Heart right ventricle (tissue), 16 donors: ENCODE data around the gene ADAMTS3. TPM values are rescaled to one million over a fixed set of nuclear protein-coding genes. Genes with fewer than 3 reads are reported as not detected.
"Not testable (repeated sequence)": the region's sequence is repeated elsewhere in the genome, so short reads cannot be mapped to it uniquely, and the experiment has no call there.

Source experiments
- ATAC-seq, 8 donors: fragments of 200-7000 bp; cut with Tn5 transposase; one replicate each; pipeline ENCODE4 v1.9.1; 2020; ENCODE audit warnings: mild to moderate bottlenecking in 8 of 8, moderate library complexity in 8 of 8, moderate number of reproducible peaks in 1 of 8
- DNase-seq, 2 donors: peaks; one replicate each; pipeline ENCODE4 v3.0.0-alpha.2; 2020
- H3K27ac ChIP-seq, 10 donors: fragments of 200-600 bp; sonication (generic) in 2 of 10; one replicate each; pipeline versions ENCODE4 v1.5.0 to v1.8.0; 2020 to 2022; ENCODE audit warnings: mild to moderate bottlenecking in 3 of 10
- H3K27me3 ChIP-seq, 7 donors: fragments of 200-600 bp; one replicate each; pipeline ENCODE4 v1.8.0; 2021 to 2022; ENCODE audit warnings: mild to moderate bottlenecking in 2 of 7
- H3K36me3 ChIP-seq, 9 donors: fragments of 200-600 bp; sonication (generic) in 1 of 9; one replicate each; pipeline versions ENCODE4 v1.5.0 to v1.8.0; 2020 to 2022; ENCODE audit warnings: mild to moderate bottlenecking in 2 of 9
- H3K4me1 ChIP-seq, 9 donors: fragments of 200-600 bp; sonication (generic) in 1 of 9; one replicate each; pipeline versions ENCODE4 v1.5.0 to v1.8.0; 2020 to 2022; ENCODE audit warnings: mild to moderate bottlenecking in 4 of 9
- H3K4me3 ChIP-seq, 10 donors: fragments of 200-600 bp; sonication (generic) in 2 of 10; one replicate each; pipeline versions ENCODE4 v1.5.0 to v1.8.0; 2020 to 2022; ENCODE audit warnings: mild to moderate bottlenecking in 7 of 10, moderate library complexity in 2 of 10
- H3K9me3 ChIP-seq, 11 donors: fragments of 200-600 bp in 10 of 11; sonication (generic) in 2 of 11; one replicate each; pipeline versions ENCODE4 v1.5.0 to v1.8.0; 2013 to 2022; ENCODE audit warnings: mild to moderate bottlenecking in 2 of 11, control low read depth in 1 of 11, moderate library complexity in 1 of 11
- CTCF ChIP-seq, 9 donors: fragments of 200-600 bp; sonication (generic) in 2 of 9; IDR thresholded peaks; one replicate each; pipeline versions ENCODE4 v1.5.0 to v1.8.0; 2021 to 2022; ENCODE audit warnings: antibody characterized with exemption in 9 of 9, mild to moderate bottlenecking in 5 of 9, moderate library complexity in 1 of 9
- WGBS, 2 donors: extraction: QIAGEN DNeasy Blood & Tissue Kit; methylation state at CpG; one replicate each; pipeline ENCODE4 v1.1.7; 2013; ENCODE audit warnings: inconsistent platforms in 1 of 2; 5-methylcytosine and 5-hydroxymethylcytosine counted together
- intact Hi-C, 10 donors: fragments of 100-400 bp; cut with DNase I; formaldehyde crosslinking; loops; one replicate each; pipeline versions ENCODE4 v1.11.1 to v1.14.2; 2022
- polyA plus RNA-seq, 2 donors: library from polyadenylated mRNA; stranded (reverse); fragments of 200-250 nt; gene quantifications; one replicate each; pipeline ENCODE4 v1.2.3, GENCODE V29; 2013
- total RNA-seq, 10 donors: library from RNA; stranded (reverse); fragmentation: NEBNext Ultra II Directional in 3 of 10; extraction: Animal tissue kit (Norgen Biotek cat#: 25700) in 3 of 10; gene quantifications; one replicate each; pipeline versions ENCODE4 v1.2.1 to v1.2.4, GENCODE V29; 2021 to 2023
- donor health status: Arrhythmogenic right ventricular cardiomyopathy.
- donor health status: ischemic (EF 13 %, LVEDD 7.1; RV severe dilation, severe dysfunction).
- donor health status: healthy with polysubstance abuse.
- donor health status: DM: no; HTN: yes; CAD: no.
- donor health status: DM: no; HTN: no; CAD: no.
- donor health status: ischemic (EF 25% LVEDD 6.9; RV normal size, moderate dysfunction).
- donor health status: ischemic (EF 25% LVEDD 5.7; RV mildly dilated, moderate dysfunction).
- donor health status: healthy.
- donor health status: DM: yes; HTN: yes; CAD: no.
- donor health status: Ischemic cardiomyopathy.
- donor health status: ischemic (EF 35%, LVEDD 5.7; RV mildly dilated, moderate dysfunction).
- donor health status: nonischemic (EF 11% LVEDD 7.7; RV severe dilation, severe dysfunction).
- donor health status: DM: yes; HTN: yes; CAD: no.
- donor health status: PGD.
- donor health status: ischemic (EF 29% LVEDD 5.4; RV normal size, mild dysfunction).
- donor health status: nonischemic (EF 23%, LVEDD 6.1; RV moderate dilation, normal function).

ADAMTS3 gene
- total and polyA plus RNA-seq, 12 donors, result 0.23 to 1.1 (median 0.54) TPM

GRCh38 chr4:72552447-72552846 is 16.6 kb downstream of the ADAMTS3 start:
- intact Hi-C loops, result no loop called here
- ATAC-seq (no peak), DNase-seq (no peak)
- TF ChIP-seq CTCF (IDR thresholded peaks at IDR 0.05), result no peak
- no peak overlapping the region for H3K27ac ChIP-seq
- H3K27me3 ChIP-seq, result no peaks in the 10 kb centered on the region
- 95% methylated on average over 2 of the region's 2 CpGs for WGBS, 2 donors
- H3K9me3 ChIP-seq, result no peaks in the 10 kb centered on the region
- no peaks in the 10 kb centered on the region for H3K36me3 ChIP-seq
- H3K4me1 ChIP-seq, result no peaks in the 10 kb centered on the region
- no peak overlapping the region for H3K4me3 ChIP-seq

DNA sequence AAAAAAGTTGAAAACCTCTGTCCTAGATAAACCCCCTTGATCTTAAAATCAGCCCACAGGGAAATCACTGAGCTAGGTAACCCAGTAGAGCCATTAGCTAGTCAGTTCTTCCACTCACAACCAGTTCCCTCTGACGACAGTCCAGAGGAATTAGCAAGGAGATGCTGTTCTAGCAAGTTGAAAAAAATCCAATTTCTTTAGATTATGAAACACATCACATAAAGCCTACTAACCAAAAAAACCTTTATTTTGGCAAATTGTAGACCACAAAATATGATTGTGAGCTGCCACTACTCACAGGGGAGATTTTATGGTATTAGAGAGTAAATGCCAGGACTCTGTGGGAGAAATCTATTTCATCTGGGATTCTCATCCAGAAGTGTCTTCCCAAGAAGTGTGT is 22.6 kb downstream of the ADAMTS3 start:
- H3K4me3 ChIP-seq, result no peak overlapping the region
- TF ChIP-seq CTCF (IDR thresholded peaks at IDR 0.05), result no peak
- H3K4me1 ChIP-seq, result no peaks in the 10 kb centered on the region
- WGBS, 2 donors, result 86 to 87% methylated on average over 1 of the region's 1 CpG
- no peak for DNase-seq
- ATAC-seq, result no peak
- H3K36me3 ChIP-seq, result no peaks in the 10 kb centered on the region
- H3K9me3 ChIP-seq, result no peaks in the 10 kb centered on the region
- intact Hi-C loops, result no loop called here
- no peaks in the 10 kb centered on the region for H3K27me3 ChIP-seq
- no peak overlapping the region for H3K27ac ChIP-seq

DNA sequence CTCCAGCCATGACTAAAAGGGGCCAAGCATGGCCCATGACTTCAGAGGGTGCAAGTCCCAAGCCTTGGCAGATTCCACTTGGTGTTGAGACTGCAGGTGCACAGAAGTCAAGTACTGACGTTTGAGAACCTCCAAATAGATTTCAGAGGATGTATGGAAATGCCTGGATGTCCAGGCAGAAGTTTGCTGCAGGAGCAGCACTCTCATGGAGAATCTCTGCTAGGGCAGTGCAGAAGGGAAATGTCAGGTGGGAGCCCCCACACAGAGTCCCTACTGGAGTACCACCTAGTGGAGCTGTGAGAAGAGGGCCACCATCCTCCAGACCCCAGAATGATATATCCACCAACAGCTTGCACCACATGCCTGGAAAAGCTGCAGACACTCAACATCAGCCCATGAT is 28.3 kb downstream of the ADAMTS3 start:
- peaks cover 0 to 20% (median 0%) of the 10 kb centered on the region in 11 donors for H3K9me3 ChIP-seq
- intact Hi-C loops, H3K36me3 ChIP-seq, H3K4me1 ChIP-seq, H3K27ac ChIP-seq, H3K4me3 ChIP-seq, ATAC-seq, DNase-seq, H3K27me3 ChIP-seq: not testable (repeated sequence)
- 63 to 86% methylated on average over 1 of the region's 1 CpG for WGBS, 2 donors

GRCh38 chr4:72538006-72538405 is 31.0 kb downstream of the ADAMTS3 start:
- 90 to 94% methylated on average over 1 of the region's 1 CpG for WGBS, 2 donors
- intact Hi-C loops, result no loop called here
- ATAC-seq, result no peak

More at GRCh38 chr4:72538006-72538405, 31.0 kb downstream of the ADAMTS3 start:
- H3K4me1 ChIP-seq, result no peaks in the 10 kb centered on the region
- H3K36me3 ChIP-seq, result no peaks in the 10 kb centered on the region
- TF ChIP-seq CTCF (IDR thresholded peaks at IDR 0.05), result no peak
- no peak overlapping the region for H3K4me3 ChIP-seq
- peaks cover 0 to 20% (median 0%) of the 10 kb centered on the region in 11 donors for H3K9me3 ChIP-seq
- no peak for DNase-seq
- H3K27ac ChIP-seq, result no peak overlapping the region
- no peaks in the 10 kb centered on the region for H3K27me3 ChIP-seq
